NCI-H510A treated with DMSO at 0.1 percent for 48 hours (cell line): ENCODE results near the gene OGFOD3.
"Not testable (repeated sequence)": the region's sequence is repeated elsewhere in the genome, so short reads cannot be mapped to it uniquely, and the experiment has no call there.

Source experiments
- DNase-seq: peaks from one replicate; lab custom pipeline; 2025; lab: John Stamatoyannopoulos, UW

OGFOD3 gene

GRCh38 chr17:82386881-82387704, 31.3 kb downstream of the OGFOD3 start:
- DNase-seq, result no peak

- no peak for DNase-seq
These were observed 32.0 kb downstream of the OGFOD3 start for GRCh38 chr17:82386255-82386831.

GRCh38 chr17:82385559-82386254, 32.7 kb downstream of the OGFOD3 start:
- DNase-seq, result no peak

GRCh38 chr17:82384730-82385481, 33.5 kb downstream of the OGFOD3 start:
- peak; percentile 77 for DNase-seq

GRCh38 chr17:82384051-82384729, 34.2 kb downstream of the OGFOD3 start:
- DNase-seq, result no peak

GRCh38 chr17:82383411-82383810, 35.0 kb downstream of the OGFOD3 start:
- no peak for DNase-seq

- no peak for DNase-seq
These were observed 35.5 kb downstream of the OGFOD3 start for GRCh38 chr17:82382933-82383255.

GRCh38 chr17:82382220-82382932, 36.0 kb downstream of the OGFOD3 start:
- not testable (repeated sequence) for DNase-seq

GRCh38 chr17:82381703-82382009, 36.7 kb downstream of the OGFOD3 start:
- DNase-seq, result not testable (repeated sequence)

GRCh38 chr17:82380860-82381702, 37.3 kb downstream of the OGFOD3 start:
- peak; percentile 43 for DNase-seq

GRCh38 chr17:82378741-82379021, 39.7 kb downstream of the OGFOD3 start:
- no peak for DNase-seq

- DNase-seq, result no peak
These were observed 40.3 kb downstream of the OGFOD3 start for GRCh38 chr17:82377924-82378740.

- DNase-seq, result not testable (repeated sequence)
These were observed 41.1 kb downstream of the OGFOD3 start for GRCh38 chr17:82377294-82377693.

GRCh38 chr17:82376042-82376730, 42.2 kb downstream of the OGFOD3 start:
- DNase-seq, result no peak

- no peak for DNase-seq
These were observed 42.9 kb downstream of the OGFOD3 start for GRCh38 chr17:82375359-82376041.

GRCh38 chr17:82374626-82375331, 43.6 kb downstream of the OGFOD3 start:
- peak; percentile 55 for DNase-seq

GRCh38 chr17:82373731-82374625, 44.4 kb downstream of the OGFOD3 start:
- DNase-seq, result no peak
